ENCODE measurements around the gene RNF6.

GRCh38 chr13:26168835-26169234, 53.3 kb downstream of the RNF6 start:
- TF ChIP-seq REST (IDR thresholded peaks at IDR 0.05; ENCODE audit: low read depth) (no peak), CTCF (IDR thresholded peaks at IDR 0.05 in 2 of 3, conservative IDR thresholded peaks at IDR 0.05 in 1 of 3; ENCODE audit: borderline replicate concordance in 1 of 3, insufficient read depth in 1 of 3, low read depth in 2 of 3, low read length in 2 of 3) (no peak), ZBTB33 (IDR thresholded peaks at IDR 0.05; ENCODE audit: extremely low read depth, insufficient replicate concordance, low read length) (no peak), EZH2 (IDR thresholded peaks at IDR 0.05) (no peak), MAX (IDR thresholded peaks at IDR 0.05) (no peak), POLR2A (IDR thresholded peaks at IDR 0.05; ENCODE audit: borderline replicate concordance, extremely low read depth, insufficient read depth, insufficient read length) (no peak), POLR2AphosphoS5 (IDR thresholded peaks at IDR 0.05; ENCODE audit: low read depth, low read length) (no peak), EZH2phosphoT487 (IDR thresholded peaks at IDR 0.05; ENCODE audit: borderline replicate concordance) (no peak), RAD21 (IDR thresholded peaks at IDR 0.05; ENCODE audit: low read depth) (no peak), SP1 (IDR thresholded peaks at IDR 0.05; ENCODE audit: low read depth) (no peak), ZNF274 (IDR thresholded peaks at IDR 0.05; ENCODE audit: low read depth, low read length) (no peak), YY1 (IDR thresholded peaks at IDR 0.05; ENCODE audit: extremely low read depth, insufficient replicate concordance, low read depth, low read length) (no peak)
